Ureter (tissue), 1 donor: ENCODE data around the gene IRF6. TPM values are rescaled to one million over a fixed set of nuclear protein-coding genes. Genes with fewer than 3 reads are reported as not detected.

Source experiments
- DNase-seq: peaks from one replicate; pipeline ENCODE4 v3.0.0-alpha.2; 2020; ENCODE audit warnings: low spot score
- total RNA-seq: library from RNA; stranded (reverse); gene quantifications from one replicate; pipeline ENCODE4 v1.2.4, GENCODE V29; 2023
- donor health status: DM: yes; HTN: yes; CAD: no.

Gene IRF6
- total RNA-seq = 102 TPM

GRCh38 chr1:209805875-209806760 lies at the start of gene IRF6:
Gene IRF6 (minus strand): TSS chr1:209806142. CDS start chr1:209801413, 4,729 bp downstream.
- peak; percentile 95 for DNase-seq

GRCh38 chr1:209855623-209856022 lies 49.7 kb upstream of the IRF6 start:
- DNase-seq = no peak

- no peak for DNase-seq
Measured at GRCh38 chr1:209855006-209855405, 49.1 kb upstream of the IRF6 start.

- no peak for DNase-seq
Measured at GRCh38 chr1:209854196-209854595, 48.3 kb upstream of the IRF6 start.

- DNase-seq = no peak
Measured at GRCh38 chr1:209853676-209854075, 47.7 kb upstream of the IRF6 start.

GRCh38 chr1:209850342-209850979 lies 44.5 kb upstream of the IRF6 start:
- no peak for DNase-seq

- DNase-seq = no peak
Measured at GRCh38 chr1:209849388-209849787, 43.4 kb upstream of the IRF6 start.

GRCh38 chr1:209845408-209845725 lies 39.4 kb upstream of the IRF6 start:
- DNase-seq = no peak

- DNase-seq = no peak
Measured at GRCh38 chr1:209844695-209845407, 38.9 kb upstream of the IRF6 start.

GRCh38 chr1:209840611-209841010 lies 34.7 kb upstream of the IRF6 start:
- DNase-seq = no peak

GRCh38 chr1:209839875-209840546 lies 34.1 kb upstream of the IRF6 start:
- DNase-seq = no peak

- no peak for DNase-seq
Measured at GRCh38 chr1:209838537-209838936, 32.6 kb upstream of the IRF6 start.

GRCh38 chr1:209837671-209838070 lies 31.7 kb upstream of the IRF6 start:
- DNase-seq = no peak

GRCh38 chr1:209835782-209836298 lies 29.9 kb upstream of the IRF6 start:
- no peak for DNase-seq

- no peak for DNase-seq
Measured at GRCh38 chr1:209831615-209832014, 25.7 kb upstream of the IRF6 start.

GRCh38 chr1:209830722-209831121 lies 24.8 kb upstream of the IRF6 start:
- DNase-seq = no peak

GRCh38 chr1:209829716-209830115 lies 23.8 kb upstream of the IRF6 start:
- DNase-seq = no peak

- DNase-seq = peak; percentile 95
Measured at GRCh38 chr1:209827384-209828262, 21.7 kb upstream of the IRF6 start, which contains the start of gene UTP25. Gene UTP25 (plus strand): TSS chr1:209827972. CDS start chr1:209828064, 92 bp downstream.

GRCh38 chr1:209825591-209826434 lies 19.9 kb upstream of the IRF6 start:
- no peak for DNase-seq
